Measurements from ENCODE around the gene MYRF. TPM values are rescaled to one million over a fixed set of nuclear protein-coding genes. Genes with fewer than 3 reads are reported as not detected.

The MYRF gene
- total and polyA plus RNA-seq, 9 of the 15 experiments (the other 6 are each of a cell fraction or from before 2014, with no cell fraction given): 2.3 to 25.8 (median 7.1) TPM

DNA sequence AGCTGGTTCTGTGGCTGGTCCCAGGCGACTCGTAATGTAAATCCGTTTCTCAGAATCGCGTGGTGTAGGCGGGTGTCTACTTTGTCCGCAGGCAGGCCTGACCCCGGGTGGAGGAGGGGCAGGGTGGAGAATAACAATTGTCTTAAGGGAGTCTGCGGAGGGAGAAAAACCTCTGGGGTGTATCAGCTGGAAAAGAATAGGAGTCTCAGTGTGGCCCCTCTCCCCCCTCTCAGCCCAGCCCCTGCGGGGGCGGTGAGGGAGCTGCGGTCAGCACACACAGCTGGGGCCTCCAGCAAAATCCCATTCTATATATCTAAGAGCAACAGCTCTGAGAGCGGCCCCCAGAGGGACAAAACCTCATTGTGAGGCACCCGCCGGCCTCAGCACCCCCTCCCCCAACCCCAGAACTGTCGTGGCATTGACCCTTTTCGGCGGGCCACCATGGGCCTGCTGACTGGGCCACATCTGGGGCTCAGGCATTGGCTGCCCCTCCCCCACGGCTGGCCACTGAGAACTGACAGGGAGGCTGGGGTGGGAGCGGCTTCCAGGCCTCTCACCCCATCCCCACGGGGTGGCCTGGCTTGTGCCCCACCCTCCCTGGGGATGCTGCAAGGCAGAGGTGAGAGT lies 2.7 kb upstream of the MYRF start (continued):
- TF ChIP-seq, protein P1, sequence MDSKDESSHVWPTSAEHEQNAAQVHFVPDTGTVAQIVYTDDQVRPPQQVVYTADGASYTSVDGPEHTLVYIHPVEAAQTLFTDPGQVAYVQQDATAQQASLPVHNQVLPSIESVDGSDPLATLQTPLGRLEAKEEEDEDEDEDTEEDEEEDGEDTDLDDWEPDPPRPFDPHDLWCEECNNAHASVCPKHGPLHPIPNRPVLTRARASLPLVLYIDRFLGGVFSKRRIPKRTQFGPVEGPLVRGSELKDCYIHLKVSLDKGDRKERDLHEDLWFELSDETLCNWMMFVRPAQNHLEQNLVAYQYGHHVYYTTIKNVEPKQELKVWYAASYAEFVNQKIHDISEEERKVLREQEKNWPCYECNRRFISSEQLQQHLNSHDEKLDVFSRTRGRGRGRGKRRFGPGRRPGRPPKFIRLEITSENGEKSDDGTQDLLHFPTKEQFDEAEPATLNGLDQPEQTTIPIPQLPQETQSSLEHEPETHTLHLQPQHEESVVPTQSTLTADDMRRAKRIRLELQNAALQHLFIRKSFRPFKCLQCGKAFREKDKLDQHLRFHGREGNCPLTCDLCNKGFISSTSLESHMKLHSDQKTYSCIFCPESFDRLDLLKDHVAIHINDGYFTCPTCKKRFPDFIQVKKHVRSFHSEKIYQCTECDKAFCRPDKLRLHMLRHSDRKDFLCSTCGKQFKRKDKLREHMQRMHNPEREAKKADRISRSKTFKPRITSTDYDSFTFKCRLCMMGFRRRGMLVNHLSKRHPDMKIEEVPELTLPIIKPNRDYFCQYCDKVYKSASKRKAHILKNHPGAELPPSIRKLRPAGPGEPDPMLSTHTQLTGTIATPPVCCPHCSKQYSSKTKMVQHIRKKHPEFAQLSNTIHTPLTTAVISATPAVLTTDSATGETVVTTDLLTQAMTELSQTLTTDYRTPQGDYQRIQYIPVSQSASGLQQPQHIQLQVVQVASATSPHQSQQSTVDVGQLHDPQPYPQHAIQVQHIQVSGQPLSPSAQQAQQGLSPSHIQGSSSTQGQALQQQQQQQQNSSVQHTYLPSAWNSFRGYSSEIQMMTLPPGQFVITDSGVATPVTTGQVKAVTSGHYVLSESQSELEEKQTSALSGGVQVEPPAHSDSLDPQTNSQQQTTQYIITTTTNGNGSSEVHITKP (IDR thresholded peaks at IDR 0.05; ENCODE audit: partially characterized antibody): peak; percentile 26
- TF ChIP-seq KAT7 (CRISPR knock-in tag; IDR thresholded peaks at IDR 0.05; ENCODE audit: borderline replicate concordance) (no peak), KDM4B (IDR thresholded peaks at IDR 0.05; ENCODE audit: borderline replicate concordance in 2 of 2, low read depth in 1 of 2) (peak in 1 of 2 experiments; percentile 43; a peak in 1 of 4 replicates), ZNF217 (CRISPR knock-in tag; IDR thresholded peaks at IDR 0.05) (no peak), SRSF3 (IDR thresholded peaks at IDR 0.05; ENCODE audit: insufficient read depth, low read length) (0 out of 2 replicates have a peak, but pooled peaks have one; percentile 47), TCF3 (CRISPR knock-in tag; IDR thresholded peaks at IDR 0.05) (peak; percentile 81)

Measured in K562 (cell line).